HK-2 (cell line): Measurements from ENCODE around the gene KRTAP17-1.
"Not testable (repeated sequence)": the region's sequence is repeated elsewhere in the genome, so short reads cannot be mapped to it uniquely, and the experiment has no call there.

Experiments used
- DNase-seq: peaks from one replicate; pipeline ENCODE4 v3.0.0-alpha.2; 2018; ENCODE audit not compliant: unreplicated experiment

KRTAP17-1 gene

GRCh38 chr17:41315204-41315794 is at the start of gene KRTAP17-1:
Gene KRTAP17-1 (minus strand): TSS chr17:41315710. CDS start chr17:41315650, 60 bp downstream.
- DNase-seq: no peak

- DNase-seq: no peak
Observed at GRCh38 chr17:41363881-41364280, 48.4 kb upstream of the KRTAP17-1 start.

- DNase-seq: peak; percentile 70
Observed at GRCh38 chr17:41360296-41360995, 44.9 kb upstream of the KRTAP17-1 start.

- no peak for DNase-seq
Observed at GRCh38 chr17:41354536-41354935, 39.0 kb upstream of the KRTAP17-1 start.

GRCh38 chr17:41352597-41353366 is 37.3 kb upstream of the KRTAP17-1 start:
- no peak for DNase-seq

GRCh38 chr17:41351177-41351576 is 35.7 kb upstream of the KRTAP17-1 start:
- no peak for DNase-seq

GRCh38 chr17:41350381-41350878 is 34.9 kb upstream of the KRTAP17-1 start, which contains the start of gene KRT33A:
Gene KRT33A (minus strand): TSS chr17:41350828. CDS start chr17:41350767, 61 bp downstream.
- DNase-seq: not testable (repeated sequence)

- no peak for DNase-seq
Observed at GRCh38 chr17:41347869-41348760, 32.6 kb upstream of the KRTAP17-1 start.

GRCh38 chr17:41346421-41346820 is 30.9 kb upstream of the KRTAP17-1 start:
- not testable (repeated sequence) for DNase-seq

GRCh38 chr17:41345992-41346391 is 30.5 kb upstream of the KRTAP17-1 start:
- DNase-seq: no peak

GRCh38 chr17:41343029-41343428 is 27.5 kb upstream of the KRTAP17-1 start:
- DNase-seq: no peak

GRCh38 chr17:41340934-41341861 is 25.7 kb upstream of the KRTAP17-1 start:
- DNase-seq: no peak

GRCh38 chr17:41340494-41340893 is 25.0 kb upstream of the KRTAP17-1 start:
- DNase-seq: no peak

GRCh38 chr17:41339571-41340172 is 24.2 kb upstream of the KRTAP17-1 start:
- no peak for DNase-seq

GRCh38 chr17:41338961-41339485 is 23.5 kb upstream of the KRTAP17-1 start:
- DNase-seq: no peak

- no peak for DNase-seq
Observed at GRCh38 chr17:41335747-41336146, 20.2 kb upstream of the KRTAP17-1 start.

GRCh38 chr17:41334385-41335305 is 19.1 kb upstream of the KRTAP17-1 start:
- DNase-seq: no peak

GRCh38 chr17:41333836-41334235 is 18.3 kb upstream of the KRTAP17-1 start:
- DNase-seq: no peak
